Measurements from ENCODE around the gene USP32.

DNA sequence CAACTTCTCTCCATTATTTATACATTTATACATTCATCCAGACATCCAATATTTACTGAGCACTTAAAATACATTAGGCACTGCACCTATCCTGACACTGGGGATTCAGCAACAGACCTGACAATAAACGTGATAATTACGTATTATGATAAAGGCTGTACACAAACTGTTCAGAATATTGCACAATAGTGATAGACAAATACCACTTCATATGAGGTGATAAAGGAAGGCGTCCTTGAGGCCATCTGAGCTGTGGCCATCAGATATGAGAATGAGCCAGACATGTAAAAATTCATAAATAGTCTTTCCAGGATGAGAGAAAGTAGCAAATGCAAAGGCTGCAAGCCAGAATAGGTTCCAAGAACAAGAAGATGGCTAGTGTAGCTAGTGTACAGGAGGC is 8.6 kb downstream of the USP32 start:
- TF ChIP-seq, protein P1, sequence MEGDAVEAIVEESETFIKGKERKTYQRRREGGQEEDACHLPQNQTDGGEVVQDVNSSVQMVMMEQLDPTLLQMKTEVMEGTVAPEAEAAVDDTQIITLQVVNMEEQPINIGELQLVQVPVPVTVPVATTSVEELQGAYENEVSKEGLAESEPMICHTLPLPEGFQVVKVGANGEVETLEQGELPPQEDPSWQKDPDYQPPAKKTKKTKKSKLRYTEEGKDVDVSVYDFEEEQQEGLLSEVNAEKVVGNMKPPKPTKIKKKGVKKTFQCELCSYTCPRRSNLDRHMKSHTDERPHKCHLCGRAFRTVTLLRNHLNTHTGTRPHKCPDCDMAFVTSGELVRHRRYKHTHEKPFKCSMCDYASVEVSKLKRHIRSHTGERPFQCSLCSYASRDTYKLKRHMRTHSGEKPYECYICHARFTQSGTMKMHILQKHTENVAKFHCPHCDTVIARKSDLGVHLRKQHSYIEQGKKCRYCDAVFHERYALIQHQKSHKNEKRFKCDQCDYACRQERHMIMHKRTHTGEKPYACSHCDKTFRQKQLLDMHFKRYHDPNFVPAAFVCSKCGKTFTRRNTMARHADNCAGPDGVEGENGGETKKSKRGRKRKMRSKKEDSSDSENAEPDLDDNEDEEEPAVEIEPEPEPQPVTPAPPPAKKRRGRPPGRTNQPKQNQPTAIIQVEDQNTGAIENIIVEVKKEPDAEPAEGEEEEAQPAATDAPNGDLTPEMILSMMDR (IDR thresholded peaks at IDR 0.05), result no peak
- TF ChIP-seq POLR2A (IDR thresholded peaks at IDR 0.05), result no peak
